T-helper 2 cell treated with Interferon-gamma antibody and Interleukin-4, amounts not matched to agents 5 μg/mL and 100 μg/mL, for 36 hours (primary cell): ENCODE measurements around the gene ALDH2.
A peak's percentile ranks its signal among the peaks of the same experiment; 100 is the strongest.

Source experiments
- DNase-seq: peaks from one replicate; pipeline ENCODE4 v3.0.0; 2021; ENCODE audit warnings: low spot score
- H3K27ac Mint-ChIP-seq: one replicate; pipeline ENCODE4 v1.8.0; 2021; ENCODE audit warnings: mild to moderate bottlenecking, mixed read lengths
- H3K27me3 Mint-ChIP-seq: one replicate; pipeline ENCODE4 v1.8.0; 2021; ENCODE audit warnings: low read depth, mixed read lengths
- H3K36me3 Mint-ChIP-seq: one replicate; pipeline ENCODE4 v1.8.0; 2021; ENCODE audit warnings: low read depth, mixed read lengths
- H3K4me1 Mint-ChIP-seq: one replicate; pipeline ENCODE4 v1.8.0; 2021; ENCODE audit warnings: low read depth, mixed read lengths
- H3K4me3 Mint-ChIP-seq: one replicate; pipeline ENCODE4 v1.8.0; 2022; ENCODE audit warnings: mild to moderate bottlenecking, moderate library complexity, mixed read lengths
- H3K9me3 Mint-ChIP-seq: one replicate; pipeline ENCODE4 v1.8.0; 2021; ENCODE audit warnings: mixed read lengths

The ALDH2 gene

GRCh38 chr12:111785651-111786050, 18.9 kb downstream of the ALDH2 start:
- no peak overlapping the region for H3K27ac Mint-ChIP-seq
- H3K27me3 Mint-ChIP-seq: no peaks in the 10 kb centered on the region
- no peak for DNase-seq

GRCh38 chr12:111788178-111788654, 21.5 kb downstream of the ALDH2 start:
- Mint-ChIP-seq H3K27me3 (no peaks in the 10 kb centered on the region), H3K36me3 (no peaks in the 10 kb centered on the region), H3K27ac (no peak overlapping the region), H3K4me3 (no peak overlapping the region), H3K4me1 (no peaks in the 10 kb centered on the region), H3K9me3 (no peaks in the 10 kb centered on the region)
- no peak for DNase-seq

More at GRCh38 chr12:111785651-111786050, 18.9 kb downstream of the ALDH2 start:
- Mint-ChIP-seq H3K9me3 (no peaks in the 10 kb centered on the region), H3K4me3 (no peak overlapping the region), H3K4me1 (no peaks in the 10 kb centered on the region), H3K36me3 (no peaks in the 10 kb centered on the region)

- no peak overlapping the region for H3K4me3 Mint-ChIP-seq
- H3K27me3 Mint-ChIP-seq: no peaks in the 10 kb centered on the region
- no peaks in the 10 kb centered on the region for H3K4me1 Mint-ChIP-seq
- H3K27ac Mint-ChIP-seq: no peak overlapping the region
- no peaks in the 10 kb centered on the region for H3K9me3 Mint-ChIP-seq
- no peak for DNase-seq
- H3K36me3 Mint-ChIP-seq: no peaks in the 10 kb centered on the region
Observed at GRCh38 chr12:111789779-111790178, 23.0 kb downstream of the ALDH2 start.

- H3K4me3 Mint-ChIP-seq: no peak overlapping the region
- no peaks in the 10 kb centered on the region for H3K4me1 Mint-ChIP-seq
- no peak for DNase-seq
- H3K9me3 Mint-ChIP-seq: no peaks in the 10 kb centered on the region
- H3K27me3 Mint-ChIP-seq: no peaks in the 10 kb centered on the region
- H3K36me3 Mint-ChIP-seq: no peaks in the 10 kb centered on the region
- no peak overlapping the region for H3K27ac Mint-ChIP-seq
Observed at GRCh38 chr12:111791507-111791906, 24.8 kb downstream of the ALDH2 start.

GRCh38 chr12:111792155-111792855, 25.6 kb downstream of the ALDH2 start:
- H3K36me3 Mint-ChIP-seq: no peaks in the 10 kb centered on the region
- no peak overlapping the region for H3K27ac Mint-ChIP-seq
- no peaks in the 10 kb centered on the region for H3K9me3 Mint-ChIP-seq
- H3K4me1 Mint-ChIP-seq: no peaks in the 10 kb centered on the region
- H3K27me3 Mint-ChIP-seq: no peaks in the 10 kb centered on the region
- DNase-seq: no peak
- H3K4me3 Mint-ChIP-seq: no peak overlapping the region

GRCh38 chr12:111792856-111793235, 26.1 kb downstream of the ALDH2 start:
- no peak for DNase-seq
- H3K27ac Mint-ChIP-seq: no peak overlapping the region
- H3K36me3 Mint-ChIP-seq: no peaks in the 10 kb centered on the region
- no peaks in the 10 kb centered on the region for H3K27me3 Mint-ChIP-seq
- H3K4me3 Mint-ChIP-seq: no peak overlapping the region
- no peaks in the 10 kb centered on the region for H3K9me3 Mint-ChIP-seq
- H3K4me1 Mint-ChIP-seq: no peaks in the 10 kb centered on the region

GRCh38 chr12:111798182-111798581, 31.4 kb downstream of the ALDH2 start:
- Mint-ChIP-seq H3K4me1 (no peaks in the 10 kb centered on the region), H3K4me3 (no peak overlapping the region), H3K36me3 (no peaks in the 10 kb centered on the region), H3K27me3 (no peaks in the 10 kb centered on the region), H3K9me3 (no peaks in the 10 kb centered on the region), H3K27ac (no peak overlapping the region)
- DNase-seq: no peak

- no peaks in the 10 kb centered on the region for H3K9me3 Mint-ChIP-seq
- H3K27ac Mint-ChIP-seq: no peak overlapping the region
- H3K27me3 Mint-ChIP-seq: no peaks in the 10 kb centered on the region
- H3K4me1 Mint-ChIP-seq: no peaks in the 10 kb centered on the region
- H3K36me3 Mint-ChIP-seq: no peaks in the 10 kb centered on the region
- no peak for DNase-seq
- no peak overlapping the region for H3K4me3 Mint-ChIP-seq
Observed at GRCh38 chr12:111799758-111800157, 33.0 kb downstream of the ALDH2 start.

GRCh38 chr12:111803038-111803626, 36.4 kb downstream of the ALDH2 start:
- Mint-ChIP-seq H3K27ac (no peak overlapping the region), H3K4me1 (no peaks in the 10 kb centered on the region), H3K9me3 (no peaks in the 10 kb centered on the region), H3K27me3 (no peaks in the 10 kb centered on the region), H3K4me3 (no peak overlapping the region), H3K36me3 (no peaks in the 10 kb centered on the region)
- DNase-seq: no peak

GRCh38 chr12:111803851-111804250, 37.1 kb downstream of the ALDH2 start:
- Mint-ChIP-seq H3K27me3 (no peaks in the 10 kb centered on the region), H3K9me3 (no peaks in the 10 kb centered on the region), H3K4me1 (no peaks in the 10 kb centered on the region), H3K36me3 (no peaks in the 10 kb centered on the region), H3K4me3 (no peak overlapping the region), H3K27ac (no peak overlapping the region)
- no peak for DNase-seq

- H3K4me1 Mint-ChIP-seq: no peaks in the 10 kb centered on the region
- H3K27me3 Mint-ChIP-seq: no peaks in the 10 kb centered on the region
- H3K4me3 Mint-ChIP-seq: no peak overlapping the region
- no peak for DNase-seq
- no peaks in the 10 kb centered on the region for H3K9me3 Mint-ChIP-seq
- H3K27ac Mint-ChIP-seq: no peak overlapping the region
- no peaks in the 10 kb centered on the region for H3K36me3 Mint-ChIP-seq
Observed at GRCh38 chr12:111806304-111806703, 39.6 kb downstream of the ALDH2 start.

- no peak overlapping the region for H3K27ac Mint-ChIP-seq
- H3K27me3 Mint-ChIP-seq: no peaks in the 10 kb centered on the region
Observed at GRCh38 chr12:111807232-111807631, 40.5 kb downstream of the ALDH2 start.

GRCh38 chr12:111812881-111813741, 46.4 kb downstream of the ALDH2 start:
- no peak overlapping the region for H3K4me3 Mint-ChIP-seq
- peaks cover 6% of the 10 kb centered on the region for H3K4me1 Mint-ChIP-seq
- H3K27me3 Mint-ChIP-seq: peaks cover 10% of the 10 kb centered on the region
- DNase-seq: peak; percentile 48
- no peak overlapping the region for H3K27ac Mint-ChIP-seq
- no peaks in the 10 kb centered on the region for H3K9me3 Mint-ChIP-seq
- no peaks in the 10 kb centered on the region for H3K36me3 Mint-ChIP-seq

More at GRCh38 chr12:111807232-111807631, 40.5 kb downstream of the ALDH2 start:
- Mint-ChIP-seq H3K9me3 (no peaks in the 10 kb centered on the region), H3K4me3 (no peak overlapping the region), H3K4me1 (no peaks in the 10 kb centered on the region), H3K36me3 (no peaks in the 10 kb centered on the region)
- no peak for DNase-seq

GRCh38 chr12:111816065-111816615, 49.4 kb downstream of the ALDH2 start:
- H3K36me3 Mint-ChIP-seq: no peaks in the 10 kb centered on the region
- no peaks in the 10 kb centered on the region for H3K9me3 Mint-ChIP-seq
- peaks cover 18% of the 10 kb centered on the region for H3K27me3 Mint-ChIP-seq
- H3K4me1 Mint-ChIP-seq: peaks cover 6% of the 10 kb centered on the region
- no peak overlapping the region for H3K4me3 Mint-ChIP-seq
- DNase-seq: no peak
- H3K27ac Mint-ChIP-seq: no peak overlapping the region
